ENCODE data around the gene CFAP410.

Gene CFAP410

DNA sequence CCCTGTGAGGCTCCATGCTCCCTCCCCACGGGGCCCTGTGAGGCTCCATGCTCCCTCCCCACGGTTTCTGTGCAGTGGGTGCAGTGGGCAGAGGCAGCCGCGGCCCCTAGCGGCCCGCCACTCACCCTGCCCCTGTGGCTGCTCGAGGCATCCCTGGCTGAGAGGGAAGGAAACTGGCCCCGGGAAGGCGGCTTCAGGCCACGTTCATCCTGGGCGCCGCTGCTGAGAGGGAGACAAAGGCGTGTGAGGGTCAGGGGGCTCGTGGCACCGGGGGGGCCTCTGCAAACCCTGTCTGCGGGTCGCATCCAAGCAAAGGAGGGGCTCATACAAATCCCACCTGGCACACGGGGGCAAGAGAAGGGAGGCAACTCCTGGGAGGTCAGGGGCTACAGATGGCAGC lies 8.5 kb downstream of the CFAP410 start:
- DNase-seq (ENCODE audit: low read depth): no peak

DNA sequence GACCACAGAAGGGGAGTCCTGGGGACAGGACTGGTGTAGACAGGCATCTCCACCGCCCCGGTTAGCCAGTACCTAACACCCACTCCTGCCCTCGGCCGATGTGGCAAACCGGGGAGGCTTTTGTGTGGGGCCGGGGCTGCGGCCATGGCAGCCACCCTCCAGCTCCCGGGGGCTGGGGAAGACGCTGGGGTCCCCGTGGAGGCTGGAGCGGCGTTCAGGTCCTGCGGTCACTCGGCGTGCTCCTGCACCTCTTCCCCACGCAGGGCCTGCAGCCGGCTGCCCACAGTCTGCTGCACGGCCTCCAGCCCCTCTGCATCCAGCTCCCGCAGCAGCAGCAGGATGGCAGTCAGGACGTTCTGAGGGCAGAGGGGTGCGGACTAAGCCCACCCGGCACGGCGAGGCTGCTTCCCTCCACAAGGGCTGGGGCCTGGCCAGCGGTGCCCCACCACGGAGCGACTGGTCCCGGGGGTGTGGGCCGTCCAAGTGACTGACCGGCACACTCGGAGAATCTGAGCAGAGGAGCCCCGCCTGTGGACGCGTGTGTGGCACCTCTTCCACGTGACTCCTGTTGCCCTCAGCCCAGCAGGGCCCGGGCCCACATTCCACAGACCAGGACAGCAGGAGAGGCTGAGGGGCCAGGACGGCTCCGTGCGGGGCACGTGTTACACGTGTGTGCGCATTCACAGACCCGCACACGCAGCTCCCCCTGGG lies 9.1 kb downstream of the CFAP410 start:
- DNase-seq (ENCODE audit: low read depth): no peak

DNA sequence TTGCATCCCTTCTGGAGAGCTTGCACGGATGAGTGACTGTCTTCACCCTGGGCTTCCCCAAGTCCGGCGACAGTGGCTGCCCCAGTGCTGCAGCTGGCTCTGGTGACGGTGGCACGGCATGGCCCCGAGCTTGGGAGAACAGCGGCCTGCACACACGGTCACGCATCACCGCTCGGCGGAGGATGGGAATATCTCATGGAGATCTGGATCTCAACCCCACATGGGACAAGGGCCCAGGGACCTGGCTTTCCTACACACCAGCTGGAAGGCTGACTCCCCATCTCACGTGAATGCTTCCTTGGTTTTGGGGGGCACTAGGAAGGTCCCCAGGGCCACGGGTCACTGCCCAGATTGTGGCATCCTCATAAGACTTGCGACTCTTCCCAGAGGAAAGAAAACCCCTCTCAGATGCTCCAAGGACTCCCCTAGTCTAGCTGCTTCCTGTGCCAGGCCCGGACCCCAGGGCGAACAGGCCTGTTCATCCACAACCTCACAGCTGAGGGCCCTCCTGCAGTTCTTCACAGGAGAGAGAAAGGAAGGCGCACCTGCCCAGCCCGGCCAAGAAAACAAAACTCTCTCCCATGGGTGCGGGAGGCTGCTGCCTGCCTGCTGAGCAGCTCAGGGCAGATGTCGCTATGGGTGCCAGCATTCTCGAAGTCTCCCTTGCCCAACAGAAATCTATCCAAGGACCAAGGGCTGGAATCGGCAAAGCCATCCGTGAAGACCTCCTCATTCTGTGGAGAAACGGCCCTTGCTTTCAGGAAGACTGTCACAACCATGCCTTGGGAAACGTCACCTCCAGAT lies 9.9 kb downstream of the CFAP410 start:
- no peak for DNase-seq (ENCODE audit: low read depth)

DNA sequence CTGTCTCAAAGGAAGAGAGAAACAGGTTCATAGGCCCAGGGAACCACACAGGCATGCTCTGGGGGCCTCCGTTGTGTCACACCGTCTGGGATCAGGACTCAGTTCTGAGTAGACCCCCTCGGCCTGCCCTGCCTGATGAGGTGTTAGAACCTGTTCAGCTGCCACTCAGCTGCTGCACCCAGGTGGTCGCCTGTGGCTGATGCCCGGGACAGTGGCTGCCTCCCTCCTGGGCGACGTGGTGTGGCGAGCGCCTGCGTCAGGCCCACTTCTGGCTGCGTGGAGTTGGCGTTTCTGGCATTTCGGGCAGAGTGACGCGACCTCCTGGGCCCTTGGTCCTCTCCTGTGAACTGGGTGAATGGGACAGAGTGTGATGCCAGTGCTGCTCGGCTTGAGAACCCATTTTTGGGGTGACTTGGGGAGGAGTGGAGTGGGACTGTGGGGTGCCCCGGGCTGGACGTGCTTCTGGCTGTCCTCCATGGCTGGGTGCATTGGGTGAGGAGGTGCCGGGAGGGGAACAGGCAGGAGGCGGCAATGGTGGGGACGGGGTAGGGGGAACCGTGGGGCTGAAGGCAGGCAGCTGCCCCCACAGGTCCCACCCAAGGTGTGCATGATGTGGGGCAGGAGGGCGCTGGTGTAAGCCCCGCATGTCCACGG lies 10.8 kb downstream of the CFAP410 start:
- no peak for DNase-seq (ENCODE audit: low read depth)

DNA sequence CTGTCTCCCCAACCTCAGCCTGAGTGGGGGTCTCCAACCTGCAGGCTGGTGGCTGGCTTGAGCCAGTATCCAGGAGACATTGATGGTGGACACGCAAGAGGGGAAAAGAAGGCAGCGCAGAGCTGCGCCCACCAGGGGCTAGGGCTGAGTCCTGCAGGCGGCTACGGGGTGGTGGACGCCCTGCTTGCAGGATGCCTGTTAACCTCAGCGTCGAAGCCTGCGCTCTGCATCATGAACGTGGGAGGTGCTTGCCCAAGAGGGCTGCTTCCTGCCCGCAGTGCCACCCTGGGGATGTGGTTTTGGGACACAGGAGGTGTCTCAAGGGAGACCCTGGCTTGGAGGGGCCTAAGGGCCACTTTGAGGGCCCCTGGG lies 11.6 kb downstream of the CFAP410 start:
- no peak for DNase-seq (ENCODE audit: low read depth)

DNA sequence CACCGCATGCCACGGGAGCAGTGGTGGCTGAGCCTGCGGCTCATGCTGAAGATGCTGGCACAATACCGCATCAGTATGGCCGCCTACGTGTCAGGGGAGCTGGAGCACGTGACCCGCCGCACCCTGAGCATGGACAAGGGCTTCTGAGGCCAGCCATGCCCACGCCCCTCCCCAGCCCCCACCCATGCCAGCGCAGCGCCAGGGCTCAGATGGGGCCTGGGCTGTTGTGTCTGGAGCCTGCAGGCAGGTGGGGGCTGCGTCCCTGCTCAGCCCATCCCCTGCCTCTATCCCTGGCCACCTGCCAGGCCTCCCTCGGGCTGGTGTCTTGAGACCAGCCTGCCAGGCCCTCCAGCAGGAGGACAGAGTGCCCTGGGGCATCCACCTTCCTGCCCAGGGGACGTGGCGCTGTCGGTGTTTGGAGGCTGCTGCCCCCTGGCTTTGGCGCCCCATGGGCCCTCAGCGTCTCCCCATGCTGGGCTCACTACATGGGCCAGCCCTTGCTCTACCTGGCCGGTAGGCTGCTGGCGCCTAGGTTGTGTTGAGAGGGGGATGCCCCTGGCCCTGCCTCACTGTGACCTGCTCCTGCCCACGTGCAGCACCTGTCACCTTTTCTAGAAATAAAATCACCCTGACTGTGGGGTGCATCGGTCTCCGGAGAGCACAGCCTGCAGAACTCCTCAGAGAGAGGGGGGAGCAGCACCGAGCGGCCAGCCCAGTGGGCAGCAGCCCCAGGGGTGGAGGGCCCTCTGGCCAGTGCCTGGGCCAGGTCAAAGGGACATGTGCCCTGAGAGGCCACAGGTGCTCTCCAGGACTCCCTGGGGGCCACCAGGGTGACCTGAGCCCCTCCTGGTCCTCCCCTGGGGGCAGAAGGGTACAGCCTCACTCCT lies 12.2 kb downstream of the CFAP410 start:
- no peak for DNase-seq (ENCODE audit: low read depth)

DNA sequence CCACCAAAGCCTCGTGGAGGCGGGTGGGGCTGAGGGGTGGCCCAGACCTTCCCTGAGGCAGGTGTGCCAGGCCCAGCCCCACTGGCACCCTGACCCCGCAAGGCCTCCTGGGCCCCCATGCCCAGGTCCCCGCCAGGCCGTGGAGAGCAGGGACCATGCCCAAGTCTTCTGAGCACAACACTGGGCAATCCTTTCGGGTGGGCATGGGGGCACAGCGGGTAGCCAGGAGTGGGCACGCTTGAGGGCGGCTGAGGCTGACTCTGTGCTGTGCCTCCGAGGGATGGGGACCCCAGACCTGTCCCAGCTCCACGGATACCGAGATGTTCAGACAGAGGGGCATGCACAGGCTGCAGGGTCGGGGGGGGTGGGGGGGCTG lies 12.9 kb downstream of the CFAP410 start:
- no peak for DNase-seq (ENCODE audit: low read depth)

DNA sequence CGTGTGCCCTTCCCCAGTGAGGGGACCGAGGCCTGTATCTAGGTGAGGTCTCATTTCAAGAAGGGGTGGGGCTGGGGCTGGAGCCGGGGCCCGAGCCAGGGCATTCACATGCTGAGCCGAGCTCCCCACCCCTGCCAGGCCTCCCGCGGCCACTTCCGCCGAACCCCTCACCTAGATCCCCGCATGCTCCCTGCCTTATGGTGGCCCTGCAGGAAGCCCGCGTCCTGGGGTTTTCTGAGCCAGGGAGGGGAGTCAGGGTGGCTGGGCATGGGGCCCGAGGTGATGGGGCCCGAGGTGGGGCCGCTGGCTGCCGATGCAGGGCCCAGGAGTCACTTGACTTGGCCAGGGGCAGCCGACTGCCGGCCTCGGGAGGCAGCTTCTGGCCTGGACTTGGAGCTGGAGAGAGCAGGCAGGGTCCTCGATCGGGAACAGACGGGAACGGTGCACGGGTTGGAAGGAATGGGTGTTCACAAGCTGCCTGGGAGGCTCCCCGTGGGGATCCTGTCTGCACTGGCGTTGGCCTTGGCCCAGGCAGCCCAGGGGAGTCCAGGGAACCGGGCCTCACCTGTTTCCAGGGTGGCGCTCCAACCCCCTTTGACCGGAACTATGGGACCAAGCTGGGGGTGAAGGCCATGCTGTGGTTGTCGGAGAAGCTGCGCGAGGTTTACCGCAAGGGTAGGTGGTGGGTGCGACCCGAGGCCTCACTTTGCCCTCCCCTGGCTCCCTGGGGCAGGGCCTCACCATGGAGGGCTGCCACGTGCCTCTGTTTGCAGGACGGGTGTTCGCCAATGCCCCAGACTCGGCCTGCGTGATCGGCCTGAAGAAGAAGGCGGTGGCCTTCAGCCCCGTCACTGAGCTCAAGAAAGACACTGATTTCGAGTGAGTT lies 13.6 kb downstream of the CFAP410 start:
- no peak for DNase-seq (ENCODE audit: low read depth)

DNA sequence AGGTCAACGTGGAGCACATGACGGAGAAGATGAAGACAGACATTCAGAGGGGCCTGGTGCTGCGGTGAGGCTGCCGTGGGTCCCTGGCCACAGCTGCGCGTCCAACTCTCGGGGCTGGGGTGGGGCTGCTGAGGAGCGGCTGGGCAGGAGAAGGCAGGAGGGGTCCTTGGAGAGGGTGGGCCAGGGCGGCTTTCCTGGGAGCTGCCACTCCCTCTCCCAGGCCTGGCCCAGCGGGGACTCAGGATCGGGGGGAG lies 14.4 kb downstream of the CFAP410 start:
- DNase-seq (ENCODE audit: low read depth): no peak

DNA sequence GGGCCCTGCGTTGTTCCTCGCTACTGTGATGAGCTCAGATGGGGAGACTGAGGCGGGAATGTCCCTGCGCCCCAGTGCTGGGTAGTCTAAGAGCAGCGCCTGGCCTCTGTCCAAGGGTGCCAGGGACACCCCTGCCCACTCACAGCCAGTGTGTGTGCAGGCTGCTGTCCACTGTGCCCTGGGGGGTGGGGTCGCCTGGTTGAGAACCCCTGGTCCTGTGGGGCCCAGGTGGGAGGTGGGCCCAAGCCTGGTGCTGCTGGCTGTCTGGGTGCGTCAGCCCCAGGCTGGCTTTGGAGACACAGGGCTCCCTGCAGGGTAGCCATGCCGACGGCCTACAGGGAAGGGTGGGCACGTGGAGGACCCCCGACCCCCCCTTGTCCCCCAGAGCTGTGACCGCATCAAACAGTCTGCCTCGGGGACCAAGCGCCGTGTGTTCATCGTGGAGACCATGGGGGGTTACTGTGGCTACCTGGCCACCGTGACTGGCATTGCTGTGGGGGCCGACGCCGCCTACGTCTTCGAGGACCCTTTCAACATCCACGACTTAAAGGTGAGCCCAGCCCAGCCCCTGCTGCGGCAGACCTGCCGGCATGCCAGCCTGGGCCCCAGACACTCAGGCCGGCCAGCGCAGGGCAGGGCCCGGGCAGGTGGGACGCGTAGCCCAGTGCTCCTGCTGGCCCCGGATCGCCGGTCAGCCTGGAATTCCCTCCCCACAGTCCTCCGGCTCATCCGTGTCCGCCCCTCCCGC lies 14.9 kb downstream of the CFAP410 start:
- DNase-seq (ENCODE audit: low read depth): no peak

DNA sequence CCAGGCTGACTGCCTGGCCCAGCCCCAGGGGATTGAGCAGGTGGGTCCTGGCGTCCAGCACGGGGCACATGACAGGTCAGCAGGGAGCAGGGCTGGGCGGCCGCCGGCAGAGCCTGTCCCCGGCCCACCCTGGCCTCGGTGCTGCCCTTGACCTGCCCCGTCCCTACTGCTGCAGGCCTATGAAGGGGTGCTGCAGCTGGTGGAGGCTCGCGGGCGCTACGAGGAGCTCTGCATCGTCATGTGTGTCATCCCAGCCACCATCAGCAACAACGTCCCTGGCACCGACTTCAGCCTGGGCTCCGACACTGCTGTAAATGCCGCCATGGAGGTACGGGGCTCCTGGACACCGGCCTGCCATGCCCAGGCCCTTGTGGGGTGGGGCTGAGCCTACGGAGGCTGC lies 15.6 kb downstream of the CFAP410 start:
- no peak for DNase-seq (ENCODE audit: low read depth)

DNA sequence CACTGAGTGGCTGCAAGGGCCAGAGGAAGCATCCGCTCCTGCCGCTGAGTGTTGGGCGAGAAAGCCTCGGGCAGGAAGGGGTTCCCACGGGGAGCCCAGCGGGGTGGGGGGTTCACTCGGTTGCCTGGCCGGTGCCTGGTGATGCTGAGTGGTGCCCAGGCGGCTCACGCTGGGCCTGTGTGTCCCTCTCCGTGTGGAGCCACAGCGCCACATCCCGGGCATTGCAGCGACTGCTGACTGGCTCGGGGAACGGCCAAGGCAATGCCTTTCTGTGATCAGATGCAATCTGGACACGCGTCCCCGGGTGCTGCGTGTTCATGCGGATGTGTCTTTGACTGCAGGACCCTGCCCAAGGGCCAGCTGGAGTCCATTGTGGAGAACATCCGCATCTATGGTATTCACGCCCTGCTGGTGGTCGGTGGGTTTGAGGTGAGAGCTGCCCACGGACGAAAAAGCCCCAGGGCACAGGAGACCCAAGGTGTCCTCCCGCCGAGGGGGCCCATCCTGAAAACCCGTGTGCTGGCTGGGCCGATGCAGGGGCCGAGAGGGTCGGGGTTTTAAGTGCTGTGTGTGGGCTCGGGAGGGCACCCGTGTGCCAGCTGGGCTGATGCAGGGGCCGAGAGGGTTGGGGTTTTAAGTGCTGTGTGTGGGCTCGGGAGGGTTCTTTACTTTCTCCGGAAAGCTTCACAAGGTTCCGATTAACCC lies 16.4 kb downstream of the CFAP410 start:
- no peak for DNase-seq (ENCODE audit: low read depth)

DNA sequence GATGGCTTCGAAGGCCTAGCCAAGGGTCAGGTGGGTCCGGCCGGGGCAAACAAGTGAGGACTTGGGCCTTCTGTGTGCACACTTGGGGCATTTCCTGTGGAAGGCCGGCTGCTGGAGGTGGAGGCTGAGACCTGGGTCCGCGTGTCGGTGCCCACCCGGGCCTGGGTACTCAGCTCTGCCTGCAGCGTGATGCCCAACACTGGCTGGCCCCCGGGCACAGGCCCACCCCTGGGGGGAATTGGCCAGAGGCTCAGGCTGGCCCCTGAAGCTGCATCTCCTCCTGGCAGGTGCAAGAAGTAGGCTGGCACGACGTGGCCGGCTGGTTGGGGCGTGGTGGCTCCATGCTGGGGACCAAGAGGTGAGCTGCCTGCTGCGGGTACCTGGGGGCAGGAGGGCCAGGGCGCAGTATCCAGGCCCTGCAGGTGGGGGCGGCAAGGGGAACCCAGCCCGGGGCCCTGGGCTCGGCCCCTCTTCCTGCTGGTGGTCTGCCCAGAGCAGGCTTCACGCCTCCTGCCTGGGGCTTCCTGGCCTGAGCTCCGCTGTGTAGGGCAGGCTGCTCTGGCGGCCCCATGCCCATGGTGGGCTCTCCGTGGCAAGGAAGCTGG lies 17.2 kb downstream of the CFAP410 start:
- DNase-seq (ENCODE audit: low read depth): no peak

DNA sequence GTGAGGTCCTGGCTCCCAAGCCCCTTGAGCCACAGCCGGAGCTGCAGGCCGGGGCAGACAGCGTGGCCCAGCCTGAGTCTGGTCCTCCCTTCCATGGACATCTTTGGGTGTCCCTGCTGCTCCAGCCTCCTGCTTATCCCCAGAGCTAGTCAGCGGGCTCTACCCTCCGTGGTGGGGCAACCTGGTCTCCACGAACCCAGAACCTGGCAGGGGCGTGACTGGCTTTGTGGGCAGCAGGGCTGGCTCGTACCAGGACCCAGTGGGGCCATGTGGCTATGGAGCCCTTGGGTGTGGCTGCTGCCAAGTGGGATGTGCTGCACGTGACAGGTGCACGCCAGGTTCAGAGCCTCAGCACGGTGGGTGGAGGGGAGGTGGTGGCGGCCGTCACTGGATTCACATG lies 18.3 kb downstream of the CFAP410 start:
- DNase-seq (ENCODE audit: low read depth): no peak

DNA sequence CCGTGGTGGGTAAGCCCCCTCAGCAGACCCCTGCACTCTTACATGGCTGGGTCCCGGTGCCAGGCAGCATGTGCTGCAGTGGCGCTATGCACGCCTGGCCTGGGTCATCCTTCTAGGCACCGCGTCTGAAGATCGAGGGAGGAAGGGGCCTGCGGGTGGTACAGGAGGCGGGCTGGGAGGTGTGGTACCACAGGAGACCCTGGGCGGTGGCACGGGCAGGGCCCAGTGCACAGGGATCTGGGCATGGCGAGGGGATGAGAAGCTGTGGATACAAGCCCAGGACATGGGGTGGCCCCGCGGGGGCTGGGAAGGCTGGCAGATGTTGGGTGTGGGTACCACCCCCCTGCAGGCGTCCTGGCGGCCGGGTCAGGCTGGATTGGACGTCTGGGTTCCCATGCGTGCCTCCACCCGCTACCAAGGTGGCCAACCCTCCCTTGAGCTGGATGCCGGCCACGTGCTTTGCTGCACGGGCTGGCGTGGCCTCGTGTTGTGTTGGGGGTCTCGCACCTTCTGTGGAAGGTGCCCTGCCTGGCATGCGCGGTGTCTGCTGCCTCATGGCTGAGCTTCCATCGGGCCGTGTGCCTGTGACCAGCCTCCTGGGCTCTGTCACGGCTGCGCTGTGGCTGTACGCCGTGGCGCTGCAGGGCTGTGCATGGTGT lies 19.7 kb downstream of the CFAP410 start:
- no peak for DNase-seq (ENCODE audit: low read depth)

DNA sequence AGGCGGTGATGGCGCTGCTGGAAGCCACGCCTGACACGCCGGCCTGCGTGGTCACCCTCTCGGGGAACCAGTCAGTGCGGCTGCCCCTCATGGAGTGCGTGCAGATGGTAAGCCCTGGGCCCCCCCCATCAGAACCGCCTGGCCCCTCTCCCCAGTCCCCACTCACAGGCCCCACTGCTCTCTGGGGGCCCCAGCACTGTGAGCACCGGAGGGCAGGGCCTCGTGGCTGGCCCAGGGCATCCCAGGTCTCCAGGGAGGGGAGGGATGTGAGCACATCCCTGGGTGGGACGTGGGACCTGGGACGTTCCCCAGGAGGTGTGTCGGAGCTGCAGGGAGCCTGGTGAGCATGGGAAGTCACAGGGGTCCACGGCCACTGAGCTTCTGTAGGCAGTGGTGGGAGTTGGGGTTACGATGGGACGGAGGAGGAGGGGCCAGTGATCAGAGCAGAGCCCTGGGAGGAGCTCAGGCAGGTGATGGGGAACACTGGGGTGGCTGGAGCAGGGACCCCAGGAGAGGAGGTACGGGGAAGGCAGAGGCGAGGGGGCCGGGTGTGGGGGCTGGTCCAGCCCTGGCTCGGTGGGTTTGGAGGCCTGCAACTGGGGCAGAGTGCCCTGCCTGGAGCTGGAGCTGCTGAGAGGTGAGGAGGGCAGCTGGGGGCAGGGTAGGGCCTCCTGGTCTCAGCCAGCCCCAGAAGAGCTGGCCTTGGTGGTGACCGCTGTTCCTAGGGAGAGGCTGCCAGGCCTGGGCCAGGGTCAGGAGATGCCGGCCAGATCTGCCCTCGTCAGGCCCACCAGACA lies 20.5 kb downstream of the CFAP410 start:
- DNase-seq (ENCODE audit: low read depth): no peak

DNA sequence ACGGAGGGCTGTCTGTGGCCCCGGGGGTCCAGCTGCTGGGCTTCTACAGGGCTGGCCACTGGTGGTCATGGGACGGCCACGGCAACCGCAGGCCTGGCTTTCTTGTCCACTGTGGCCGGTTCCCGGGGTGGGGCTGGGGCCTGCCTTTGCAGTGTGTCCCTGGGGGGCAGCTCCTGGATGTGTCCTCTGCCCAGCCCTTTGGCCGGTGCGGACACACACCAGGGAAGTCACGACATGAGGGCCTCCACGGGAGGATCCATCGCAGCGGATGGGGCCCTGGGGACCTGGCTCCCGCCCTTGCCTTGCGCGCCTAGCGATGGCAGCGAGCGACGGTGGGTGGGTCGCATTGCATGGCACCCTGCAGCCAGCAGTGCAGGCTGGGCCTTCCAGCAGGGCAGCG lies 21.3 kb downstream of the CFAP410 start:
- no peak for DNase-seq (ENCODE audit: low read depth)

DNA sequence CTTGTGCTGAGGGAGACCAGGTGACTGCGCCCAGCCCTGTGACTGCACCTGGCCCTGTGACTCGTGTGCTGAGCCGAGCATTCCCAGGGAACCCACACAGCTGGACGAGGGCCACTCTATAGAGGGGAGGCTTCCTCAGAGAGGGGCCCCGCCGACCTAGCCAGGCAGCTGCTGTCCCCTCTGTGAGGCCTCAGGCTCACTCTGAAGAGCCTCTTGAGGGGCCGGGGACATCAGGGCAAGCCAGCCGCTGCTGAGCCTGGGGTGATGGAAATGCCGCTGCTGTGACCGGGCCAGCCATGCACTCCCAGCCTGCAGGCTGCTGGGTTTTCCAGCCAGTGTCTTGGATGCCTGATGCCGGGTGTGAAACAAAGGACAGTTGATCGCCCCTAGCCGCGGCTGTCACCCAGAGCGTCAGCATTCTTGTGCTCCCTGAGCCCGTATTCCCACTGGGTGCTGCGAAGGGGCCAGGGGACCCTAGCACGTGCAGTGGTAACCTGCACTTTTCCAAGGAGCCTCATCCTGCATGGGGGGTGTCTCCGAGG lies 21.9 kb downstream of the CFAP410 start:
- no peak for DNase-seq (ENCODE audit: low read depth)
